Spleen (tissue), 11 donors: ENCODE results near the gene ZNF165. TPM values are rescaled to one million over a fixed set of nuclear protein-coding genes. Genes with fewer than 3 reads are reported as not detected.

ENCODE experiments used
- DNase-seq: peaks from one replicate; pipeline ENCODE4 v3.0.0-alpha.2; 2020
- H3K27ac ChIP-seq, 8 donors: fragments of 200-600 bp; sonication (generic) in 7 of 8; 1 replicate in 4 of 8; 2 replicates in 4 of 8; pipeline versions ENCODE4 v1.5.0 to v1.8.0; 2016 to 2021; ENCODE audit warnings: inconsistent platforms in 4 of 8, mild to moderate bottlenecking in 4 of 8, moderate library complexity in 1 of 8
- H3K27me3 ChIP-seq, 7 donors: fragments of 200-600 bp; sonication (generic) in 6 of 7; replicated peaks in 1 of 7; 1 replicate in 4 of 7; 2 replicates in 3 of 7; pipeline versions ENCODE4 v1.5.0 to v1.8.0; 2016 to 2021; ENCODE audit warnings: inconsistent platforms in 3 of 7, mild to moderate bottlenecking in 1 of 7
- H3K36me3 ChIP-seq, 6 donors: fragments of 200-600 bp; sonication (generic) in 5 of 6; 1 replicate in 4 of 6; 2 replicates in 2 of 6; pipeline versions ENCODE4 v1.5.0 to v1.8.0; 2016 to 2021; ENCODE audit warnings: inconsistent platforms in 2 of 6
- H3K4me1 ChIP-seq, 6 donors: fragments of 200-600 bp; sonication (generic) in 5 of 6; 1 replicate in 3 of 6; 2 replicates in 3 of 6; pipeline versions ENCODE4 v1.5.0 to v1.8.0; 2016 to 2021; ENCODE audit warnings: inconsistent platforms in 3 of 6
- H3K4me3 ChIP-seq, 8 donors: fragments of 200-600 bp; sonication (generic) in 7 of 8; 1 replicate in 4 of 8; 2 replicates in 4 of 8; pipeline versions ENCODE4 v1.5.0 to v1.8.0; 2016 to 2021; ENCODE audit warnings: inconsistent platforms in 4 of 8, mild to moderate bottlenecking in 4 of 8, moderate library complexity in 2 of 8
- H3K9me3 ChIP-seq, 8 donors: fragments of 200-600 bp; sonication (generic) in 7 of 8; 1 replicate in 4 of 8; 2 replicates in 4 of 8; pipeline versions ENCODE4 v1.5.0 to v1.8.0; 2016 to 2021; ENCODE audit warnings: inconsistent platforms in 4 of 8
- POLR2A ChIP-seq, 3 donors: fragments of 450-650 bp; IDR thresholded peaks; one replicate each; pipeline ENCODE4 v1.5.1; 2017; ENCODE audit warnings: antibody characterized with exemption in 3 of 3, mild to moderate bottlenecking in 1 of 3
- POLR2AphosphoS5 ChIP-seq, 3 donors: sonication (generic); formaldehyde crosslinking; IDR thresholded peaks; one replicate each; pipeline ENCODE4 v1.5.1; 2017; ENCODE audit warnings: antibody characterized with exemption in 3 of 3
- WGBS, 5 donors: extraction: QIAGEN DNeasy Blood & Tissue Kit in 3 of 5; methylation state at CpG; one replicate each; pipeline versions ENCODE4 v1.1.5 to v1.1.7; 2013 to 2018; 5-methylcytosine and 5-hydroxymethylcytosine counted together
- intact Hi-C: fragments of 100-400 bp; cut with DNase I; formaldehyde crosslinking; loops from one replicate; pipeline ENCODE4 v1.15.0; 2023; ENCODE audit warnings: low total_unique reads
- polyA plus RNA-seq, 3 donors: library from polyadenylated mRNA; stranded (reverse); fragments of 200-250 nt; gene quantifications; one replicate each; pipeline ENCODE4 v1.2.1, GENCODE V29; 2013
- total RNA-seq, 7 donors: library from RNA; depleted of rRNA in 3 of 7; stranded (reverse); fragments of >200 nt in 3 of 7; fragmentation: NEBNext Ultra II Directional in 4 of 7; extraction: Animal tissue kit (Norgen Biotek cat#: 25700) in 4 of 7; gene quantifications; one replicate each; pipeline versions ENCODE4 v1.1.0 to v1.2.1, GENCODE V29; 2016 to 2021
- TF ChIP-seq, protein P1 (sequence below), 11 experiments: fragments of 200-600 bp in 7 of 11; fragments of 450-650 bp in 4 of 11; sonication (generic) in 4 of 11; IDR thresholded peaks in 8 of 11; conservative IDR thresholded peaks in 3 of 11; 1 replicate in 7 of 11; 2 replicates in 4 of 11; pipeline versions ENCODE4 v1.4.0 to v1.8.0; 2016 to 2021; ENCODE audit warnings: antibody characterized with exemption in 11 of 11, inconsistent platforms in 4 of 11, mild to moderate bottlenecking in 1 of 11
- donor health status: healthy with polysubstance abuse.
- donor health status: DM: no; HTN: no; CAD: no; lungs with moderate emphysema.
- donor health status: DM: no; HTN: no; CAD: no.
- donor health status: Bipolar disorder and iron deficiency.
- donor health status: healthy.
- donor health status: DM: no; HTN: no; CAD: no.
- donor health status: DM: yes; HTN: yes; CAD: no.

Gene ZNF165
- total and polyA plus RNA-seq, 10 donors, result 0.60 to 2.0 (median 1.2) TPM

DNA sequence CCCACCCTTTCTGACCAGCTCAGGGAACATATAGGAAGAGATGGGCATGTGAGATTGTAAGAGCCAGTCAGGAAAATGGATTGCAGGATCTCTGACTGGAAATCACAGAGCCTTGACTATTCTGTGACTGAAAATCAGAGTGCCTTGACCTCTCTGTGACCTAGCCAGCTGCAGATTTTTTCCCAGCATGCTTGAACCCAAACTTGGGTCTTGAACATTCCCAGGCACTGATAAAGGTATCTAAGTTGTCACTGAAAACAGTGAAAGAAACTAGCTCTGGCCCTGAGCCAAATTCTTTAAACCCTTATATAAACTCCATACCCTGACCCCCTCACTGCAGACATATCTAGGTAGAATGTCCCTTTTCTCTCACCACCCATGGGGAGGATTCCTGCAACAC is 2.3 kb upstream of the ZNF165 start:
- Histone ChIP-seq H3K36me3 (no peaks in the 10 kb centered on the region), H3K4me3 (no peak overlapping the region), H3K27ac (no peak overlapping the region), H3K4me1 (peaks cover 2 to 24% (median 17%) of the 10 kb centered on the region in 6 donors), H3K9me3 (no peaks in the 10 kb centered on the region), H3K27me3 (no peaks in the 10 kb centered on the region)
- intact Hi-C loops, result no loop called here
- no peak for DNase-seq
- TF ChIP-seq, protein P1, sequence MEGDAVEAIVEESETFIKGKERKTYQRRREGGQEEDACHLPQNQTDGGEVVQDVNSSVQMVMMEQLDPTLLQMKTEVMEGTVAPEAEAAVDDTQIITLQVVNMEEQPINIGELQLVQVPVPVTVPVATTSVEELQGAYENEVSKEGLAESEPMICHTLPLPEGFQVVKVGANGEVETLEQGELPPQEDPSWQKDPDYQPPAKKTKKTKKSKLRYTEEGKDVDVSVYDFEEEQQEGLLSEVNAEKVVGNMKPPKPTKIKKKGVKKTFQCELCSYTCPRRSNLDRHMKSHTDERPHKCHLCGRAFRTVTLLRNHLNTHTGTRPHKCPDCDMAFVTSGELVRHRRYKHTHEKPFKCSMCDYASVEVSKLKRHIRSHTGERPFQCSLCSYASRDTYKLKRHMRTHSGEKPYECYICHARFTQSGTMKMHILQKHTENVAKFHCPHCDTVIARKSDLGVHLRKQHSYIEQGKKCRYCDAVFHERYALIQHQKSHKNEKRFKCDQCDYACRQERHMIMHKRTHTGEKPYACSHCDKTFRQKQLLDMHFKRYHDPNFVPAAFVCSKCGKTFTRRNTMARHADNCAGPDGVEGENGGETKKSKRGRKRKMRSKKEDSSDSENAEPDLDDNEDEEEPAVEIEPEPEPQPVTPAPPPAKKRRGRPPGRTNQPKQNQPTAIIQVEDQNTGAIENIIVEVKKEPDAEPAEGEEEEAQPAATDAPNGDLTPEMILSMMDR (IDR thresholded peaks at IDR 0.05 in 8 of 11, conservative IDR thresholded peaks at IDR 0.05 in 3 of 11), result no peak
- TF ChIP-seq POLR2AphosphoS5 (IDR thresholded peaks at IDR 0.05) (no peak), POLR2A (IDR thresholded peaks at IDR 0.05) (no peak)

DNA sequence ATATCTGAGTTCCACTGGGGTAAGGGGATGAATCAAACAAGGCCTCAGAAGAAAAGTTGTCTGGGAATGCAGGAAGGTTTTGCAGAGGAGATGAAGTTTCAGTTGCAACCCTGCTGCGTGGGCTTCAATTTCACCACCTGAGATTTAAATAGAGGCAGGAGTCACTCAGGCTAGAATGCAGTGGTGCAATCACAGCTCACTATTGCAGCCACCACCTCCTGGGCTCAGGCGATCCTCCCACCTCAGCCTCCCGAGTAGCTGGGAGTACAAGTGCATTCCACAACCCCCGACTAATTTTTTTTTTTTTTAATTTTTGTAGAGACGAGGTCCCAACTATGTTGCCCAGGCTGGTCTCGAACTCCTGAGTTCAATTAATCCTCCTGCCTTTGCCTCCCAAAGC is 1.5 kb upstream of the ZNF165 start:
- H3K27ac ChIP-seq, result no peak overlapping the region
- no peaks in the 10 kb centered on the region for H3K27me3 ChIP-seq
- no peaks in the 10 kb centered on the region for H3K36me3 ChIP-seq
- no peak overlapping the region for H3K4me3 ChIP-seq
- H3K9me3 ChIP-seq, result no peaks in the 10 kb centered on the region
- H3K4me1 ChIP-seq, result peaks cover 2 to 24% (median 17%) of the 10 kb centered on the region in 6 donors
- TF ChIP-seq, protein P1 (IDR thresholded peaks at IDR 0.05 in 8 of 11, conservative IDR thresholded peaks at IDR 0.05 in 3 of 11), result no peak
- TF ChIP-seq POLR2A (IDR thresholded peaks at IDR 0.05) (no peak), POLR2AphosphoS5 (IDR thresholded peaks at IDR 0.05) (no peak)
- no peak for DNase-seq
- intact Hi-C loops, result no loop called here
- 86 to 91% (median 87%) methylated on average over 6 of the region's 6 CpGs for WGBS, 5 donors

DNA sequence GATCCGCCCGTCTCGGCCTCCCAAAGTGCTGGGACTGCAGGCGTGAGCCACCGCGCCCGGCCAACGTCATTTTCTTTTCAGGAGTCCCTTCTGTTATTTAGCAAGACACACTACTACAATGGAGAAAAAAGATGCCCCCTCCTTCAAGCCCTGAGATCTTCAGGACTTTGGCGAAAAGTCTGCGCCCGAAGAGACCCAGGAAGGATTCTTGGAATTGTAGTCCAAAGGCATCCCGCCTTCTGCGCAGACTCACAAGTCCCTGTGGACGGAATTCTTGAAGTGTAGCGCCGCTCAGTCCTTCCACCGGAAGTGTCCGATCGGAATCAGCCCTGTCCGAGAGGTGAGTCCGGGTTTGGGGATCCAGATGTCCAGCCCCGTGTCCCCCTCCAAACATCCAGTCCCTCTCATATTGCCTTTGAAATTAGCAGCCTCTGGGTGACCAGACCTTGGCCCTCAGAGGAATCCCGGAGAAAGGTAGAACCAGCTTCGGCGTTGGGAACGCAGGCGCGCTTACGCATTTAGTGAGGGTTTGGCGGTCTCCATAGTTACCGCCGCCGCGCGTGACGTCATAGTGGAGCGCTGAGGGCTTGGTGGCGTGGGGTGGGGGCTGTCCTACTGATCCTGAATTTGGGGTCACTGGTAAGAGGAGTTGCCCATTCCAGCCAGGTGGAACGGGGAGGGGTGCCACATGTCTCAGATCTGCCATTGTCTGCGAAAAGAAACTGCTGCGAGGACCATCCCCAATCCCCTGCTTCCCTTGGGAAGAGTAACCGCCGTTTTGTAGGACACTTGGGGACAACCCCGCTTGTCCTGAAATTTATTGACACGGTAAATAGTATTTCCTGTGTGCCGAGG is 490 bp downstream of the ZNF165 start:
- peak overlapping the region; percentile 68 to 94 (median 77) for H3K4me3 ChIP-seq
- intact Hi-C loops, result no loop called here
- peak overlapping the region; percentile 77 to 95 (median 85) for H3K27ac ChIP-seq
- TF ChIP-seq, protein P1 (IDR thresholded peaks at IDR 0.05 in 8 of 11, conservative IDR thresholded peaks at IDR 0.05 in 3 of 11), result peak in 1 of 11 experiments; percentile 11
- TF ChIP-seq POLR2AphosphoS5 (IDR thresholded peaks at IDR 0.05), result peak; percentile 58 to 92 (median 81)
- no peak for TF ChIP-seq POLR2A (IDR thresholded peaks at IDR 0.05)
- peaks cover 2 to 24% (median 17%) of the 10 kb centered on the region in 6 donors for H3K4me1 ChIP-seq
- WGBS, 5 donors, result 0 to 1% (median 1%) methylated on average over 38 to 46 of the region's 46 CpGs
- peaks cover 0 to 10% (median 6%) of the 10 kb centered on the region in 6 donors for H3K36me3 ChIP-seq
- no peaks in the 10 kb centered on the region for H3K27me3 ChIP-seq
- H3K9me3 ChIP-seq, result no peaks in the 10 kb centered on the region
- DNase-seq, result peak; percentile 95

DNA sequence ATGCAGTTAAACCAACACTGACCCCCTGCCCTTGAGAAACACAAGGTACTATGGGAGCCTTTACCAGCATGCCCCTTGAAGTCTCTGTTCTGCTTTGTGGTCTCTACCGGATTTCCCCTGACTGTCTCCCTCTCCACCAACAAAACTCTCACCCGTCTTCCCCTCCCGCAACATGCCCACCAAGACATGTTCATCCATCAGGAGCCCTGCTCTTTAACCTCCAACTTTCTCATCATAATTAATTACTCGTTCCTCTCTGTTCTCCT is 1.1 kb downstream of the ZNF165 start:
- TF ChIP-seq POLR2A (IDR thresholded peaks at IDR 0.05), result no peak
- no peak for TF ChIP-seq POLR2AphosphoS5 (IDR thresholded peaks at IDR 0.05)
- TF ChIP-seq, protein P1 (IDR thresholded peaks at IDR 0.05 in 8 of 11, conservative IDR thresholded peaks at IDR 0.05 in 3 of 11), result no peak
- Histone ChIP-seq H3K36me3 (peaks cover 0 to 14% (median 9%) of the 10 kb centered on the region in 6 donors), H3K4me3 (peak overlapping the region; percentile 68 to 94 (median 77)), H3K4me1 (peaks cover 2 to 24% (median 17%) of the 10 kb centered on the region in 6 donors), H3K27ac (peak overlapping the region; percentile 77 to 95 (median 85)), H3K27me3 (no peaks in the 10 kb centered on the region), H3K9me3 (peaks cover 0 to 2% (median 0%) of the 10 kb centered on the region in 8 donors)
- intact Hi-C loops, result no loop called here
- no peak for DNase-seq
- 1 to 10% (median 7%) methylated on average over 4 of the region's 4 CpGs for WGBS, 5 donors
